Left lung (tissue), 10 donors: ENCODE data around the gene CFH. TPM values are rescaled to one million over a fixed set of nuclear protein-coding genes. Genes with fewer than 3 reads are reported as not detected.
"Not testable (repeated sequence)": the region's sequence is repeated elsewhere in the genome, so short reads cannot be mapped to it uniquely, and the experiment has no call there.

Experiments used
- ATAC-seq: fragments of 200-7000 bp; cut with Tn5 transposase; one replicate; pipeline ENCODE4 v1.9.1; 2020; ENCODE audit warnings: moderate library complexity
- DNase-seq, 4 donors: peaks; one replicate each; pipeline ENCODE4 v3.0.0-alpha.2; 2013 to 2020
- H3K27ac ChIP-seq, 2 donors: fragments of 200-600 bp; sonication (generic) in 1 of 2; one replicate each; pipeline versions ENCODE4 v1.5.0 to v1.8.0; 2020 to 2021
- H3K27me3 ChIP-seq, 2 donors: fragments of 200-600 bp; sonication (generic) in 1 of 2; one replicate each; pipeline versions ENCODE4 v1.5.0 to v1.8.0; 2020 to 2021
- H3K36me3 ChIP-seq, 2 donors: fragments of 200-600 bp; sonication (generic) in 1 of 2; one replicate each; pipeline versions ENCODE4 v1.5.0 to v1.8.0; 2020 to 2021
- H3K4me1 ChIP-seq, 2 donors: fragments of 200-600 bp; one replicate each; pipeline ENCODE4 v1.8.0; 2021
- H3K4me3 ChIP-seq, 2 donors: fragments of 200-600 bp; sonication (generic) in 1 of 2; one replicate each; pipeline versions ENCODE4 v1.5.0 to v1.8.0; 2020 to 2021; ENCODE audit warnings: mild to moderate bottlenecking in 1 of 2
- H3K9me3 ChIP-seq, 2 donors: fragments of 200-600 bp; sonication (generic) in 1 of 2; one replicate each; pipeline versions ENCODE4 v1.5.0 to v1.8.0; 2020 to 2021
- intact Hi-C, 2 donors: fragments of 100-400 bp; cut with DNase I; formaldehyde crosslinking; loops; one replicate each; pipeline versions ENCODE4 v1.11.2 to v1.14.2; 2022
- polyA plus RNA-seq, 6 donors: library from polyadenylated mRNA; unstranded; fragments of 120-200 nt; gene quantifications; one replicate each; pipeline ENCODE4 v1.2.1, GENCODE V29; 2013; ENCODE audit not compliant: insufficient read length in 6 of 6
- total RNA-seq, 2 donors: library from RNA; stranded (reverse); fragmentation: NEBNext Ultra II Directional; extraction: Animal tissue kit (Norgen Biotek cat#: 25700); gene quantifications; one replicate each; pipeline ENCODE4 v1.2.1, GENCODE V29; 2021
- TF ChIP-seq, protein P1 (sequence below), 2 donors: fragments of 200-600 bp; sonication (generic) in 1 of 2; IDR thresholded peaks; one replicate each; pipeline versions ENCODE4 v1.5.0 to v1.8.0; 2021; ENCODE audit warnings: antibody characterized with exemption in 2 of 2
- donor health status: DM: no; HTN: yes; CAD: no.
- donor health status: DM: no; HTN: no; CAD: no.

The CFH gene
- total and polyA plus RNA-seq, 8 donors = 19.7 to 161 (median 31.6) TPM

GRCh38 chr1:196773713-196774112, 121.9 kb downstream of the CFH start:
- Histone ChIP-seq H3K4me3 (no peak overlapping the region), H3K36me3 (no peaks in the 10 kb centered on the region), H3K9me3 (no peaks in the 10 kb centered on the region), H3K27me3 (no peaks in the 10 kb centered on the region), H3K4me1 (no peaks in the 10 kb centered on the region), H3K27ac (no peak overlapping the region)
- no peak for DNase-seq
- intact Hi-C loops = no loop called here
- TF ChIP-seq, protein P1, sequence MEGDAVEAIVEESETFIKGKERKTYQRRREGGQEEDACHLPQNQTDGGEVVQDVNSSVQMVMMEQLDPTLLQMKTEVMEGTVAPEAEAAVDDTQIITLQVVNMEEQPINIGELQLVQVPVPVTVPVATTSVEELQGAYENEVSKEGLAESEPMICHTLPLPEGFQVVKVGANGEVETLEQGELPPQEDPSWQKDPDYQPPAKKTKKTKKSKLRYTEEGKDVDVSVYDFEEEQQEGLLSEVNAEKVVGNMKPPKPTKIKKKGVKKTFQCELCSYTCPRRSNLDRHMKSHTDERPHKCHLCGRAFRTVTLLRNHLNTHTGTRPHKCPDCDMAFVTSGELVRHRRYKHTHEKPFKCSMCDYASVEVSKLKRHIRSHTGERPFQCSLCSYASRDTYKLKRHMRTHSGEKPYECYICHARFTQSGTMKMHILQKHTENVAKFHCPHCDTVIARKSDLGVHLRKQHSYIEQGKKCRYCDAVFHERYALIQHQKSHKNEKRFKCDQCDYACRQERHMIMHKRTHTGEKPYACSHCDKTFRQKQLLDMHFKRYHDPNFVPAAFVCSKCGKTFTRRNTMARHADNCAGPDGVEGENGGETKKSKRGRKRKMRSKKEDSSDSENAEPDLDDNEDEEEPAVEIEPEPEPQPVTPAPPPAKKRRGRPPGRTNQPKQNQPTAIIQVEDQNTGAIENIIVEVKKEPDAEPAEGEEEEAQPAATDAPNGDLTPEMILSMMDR (IDR thresholded peaks at IDR 0.05) = no peak
- ATAC-seq = no peak

DNA sequence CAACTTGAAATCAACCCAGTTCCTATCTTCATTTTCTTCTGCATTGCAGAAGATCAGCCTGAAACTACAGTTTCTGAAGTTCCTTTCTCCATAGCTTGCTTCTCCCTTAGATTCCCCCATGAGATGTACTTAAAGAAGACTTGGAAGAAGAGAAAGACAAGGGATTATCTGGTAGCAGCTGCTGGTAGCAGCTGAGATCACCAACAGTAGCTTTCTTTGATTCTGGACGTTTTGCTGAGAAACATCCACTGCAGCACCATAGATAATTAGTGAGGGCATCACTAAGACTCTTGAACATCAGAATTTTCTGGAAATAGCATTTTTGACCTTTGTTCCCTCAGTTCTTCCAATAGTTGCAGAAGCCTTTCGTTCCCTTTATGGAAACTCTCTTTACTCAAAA, 122.3 kb downstream of the CFH start:
- no peak for DNase-seq
- TF ChIP-seq, protein P1 (IDR thresholded peaks at IDR 0.05) = no peak
- Histone ChIP-seq H3K27ac (no peak overlapping the region), H3K27me3 (no peaks in the 10 kb centered on the region), H3K36me3 (no peaks in the 10 kb centered on the region), H3K4me3 (no peak overlapping the region), H3K9me3 (no peaks in the 10 kb centered on the region), H3K4me1 (no peaks in the 10 kb centered on the region)
- no peak for ATAC-seq
- intact Hi-C loops = no loop called here

DNA sequence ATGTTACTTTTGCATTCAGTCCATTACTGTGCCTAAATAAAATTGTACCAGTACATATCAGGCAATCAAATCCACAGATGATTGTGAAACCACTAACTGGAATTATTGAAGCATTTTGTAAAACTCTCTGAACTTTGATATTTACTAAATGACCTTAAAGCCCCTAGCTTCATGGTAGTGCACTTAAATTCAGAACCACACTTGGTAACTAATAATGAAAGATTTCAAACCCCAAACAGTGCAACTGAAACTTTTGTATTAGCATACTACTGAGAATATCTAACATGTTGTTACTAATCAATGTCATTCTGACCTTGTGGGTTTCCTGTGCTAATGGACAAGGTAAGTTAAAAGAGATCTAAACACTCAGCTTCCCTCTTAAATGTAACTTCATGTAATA, 122.8 kb downstream of the CFH start, which contains the start of gene CFHR3:
Gene CFHR3, plus strand, starts transcription at position 238 of the 400 bp plus-strand sequence. Its CDS starts 47 bp downstream, at position 285.
- TF ChIP-seq, protein P1 (IDR thresholded peaks at IDR 0.05) = no peak
- H3K27me3 ChIP-seq = no peaks in the 10 kb centered on the region
- no peak within 1 kb of the TSS for H3K27ac ChIP-seq
- DNase-seq = no peak
- no peaks in the 10 kb centered on the region for H3K4me1 ChIP-seq
- ATAC-seq = no peak
- intact Hi-C loops = no loop called here
- H3K36me3 ChIP-seq = no peaks in the 10 kb centered on the region
- no peaks in the 10 kb centered on the region for H3K9me3 ChIP-seq
- no peak within 1 kb of the TSS for H3K4me3 ChIP-seq

DNA sequence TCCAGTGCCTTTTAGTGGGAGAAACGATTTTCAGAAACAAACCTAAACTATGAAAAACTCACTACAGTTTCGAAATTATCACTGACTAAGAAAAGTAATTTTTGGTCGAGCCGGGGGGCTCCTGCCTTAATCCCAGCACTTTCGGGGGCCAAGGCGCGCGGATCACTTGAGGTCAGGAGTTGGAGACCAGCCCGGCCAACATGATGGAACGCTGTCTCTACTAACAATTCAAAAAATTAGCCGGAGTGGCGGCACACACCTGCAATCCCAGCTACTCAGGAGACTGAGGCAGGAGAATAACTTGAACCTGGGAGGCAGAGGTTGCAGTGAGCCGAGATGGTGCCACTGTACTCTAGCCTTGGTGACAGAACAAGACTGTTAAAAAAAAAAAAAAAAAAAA, 125.8 kb downstream of the CFH start:
- H3K9me3 ChIP-seq = no peaks in the 10 kb centered on the region
- TF ChIP-seq, protein P1 (IDR thresholded peaks at IDR 0.05) = no peak
- no peak overlapping the region for H3K27ac ChIP-seq
- H3K4me1 ChIP-seq = no peaks in the 10 kb centered on the region
- intact Hi-C loops = no loop called here
- no peak overlapping the region for H3K4me3 ChIP-seq
- H3K27me3 ChIP-seq = no peaks in the 10 kb centered on the region
- no peaks in the 10 kb centered on the region for H3K36me3 ChIP-seq
- DNase-seq = peak in 1 of 4 donors; percentile 40
- ATAC-seq = no peak

DNA sequence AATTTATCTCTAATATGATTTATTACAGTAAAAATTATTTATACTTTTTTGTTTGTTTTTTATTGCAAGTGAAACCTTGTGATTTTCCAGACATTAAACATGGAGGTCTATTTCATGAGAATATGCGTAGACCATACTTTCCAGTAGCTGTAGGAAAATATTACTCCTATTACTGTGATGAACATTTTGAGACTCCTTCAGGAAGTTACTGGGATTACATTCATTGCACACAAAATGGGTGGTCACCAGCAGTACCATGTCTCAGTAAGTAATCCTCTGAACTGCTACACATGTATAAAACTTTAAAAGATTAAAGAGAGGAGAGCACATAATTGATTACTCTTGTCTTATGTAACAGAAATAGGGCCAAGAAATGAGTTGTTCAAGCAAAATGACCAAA, 127.2 kb downstream of the CFH start:
- ATAC-seq (no peak), DNase-seq (no peak)
- Histone ChIP-seq H3K4me3 (no peak overlapping the region), H3K36me3 (no peaks in the 10 kb centered on the region), H3K4me1 (no peaks in the 10 kb centered on the region), H3K27me3 (no peaks in the 10 kb centered on the region), H3K27ac (no peak overlapping the region), H3K9me3 (no peaks in the 10 kb centered on the region)
- intact Hi-C loops = no loop called here
- TF ChIP-seq, protein P1 (IDR thresholded peaks at IDR 0.05) = no peak

DNA sequence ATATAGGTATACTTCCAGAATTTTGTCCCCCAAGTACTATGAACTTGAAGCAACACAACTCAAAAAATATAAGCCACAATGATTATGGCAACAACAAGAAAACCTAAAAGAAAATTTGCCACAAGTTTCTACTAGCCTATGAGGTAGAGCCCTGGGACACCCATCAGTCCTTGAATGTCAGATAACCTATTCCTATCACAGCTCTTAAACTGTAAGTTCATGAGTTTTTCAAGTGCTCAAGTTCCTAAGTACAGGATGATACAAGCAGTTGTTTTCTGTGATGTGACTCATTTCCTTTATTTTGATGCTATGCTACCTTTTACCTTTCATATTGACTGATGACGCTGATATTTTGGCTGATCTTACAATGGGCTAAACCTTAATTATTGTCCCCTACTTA, 139.4 kb downstream of the CFH start:
- H3K36me3 ChIP-seq, DNase-seq, H3K27ac ChIP-seq, H3K4me1 ChIP-seq, ATAC-seq, H3K27me3 ChIP-seq, H3K4me3 ChIP-seq, intact Hi-C loops: not testable (repeated sequence)
- peaks cover 0 to 11% of the 10 kb centered on the region in 2 donors for H3K9me3 ChIP-seq

DNA sequence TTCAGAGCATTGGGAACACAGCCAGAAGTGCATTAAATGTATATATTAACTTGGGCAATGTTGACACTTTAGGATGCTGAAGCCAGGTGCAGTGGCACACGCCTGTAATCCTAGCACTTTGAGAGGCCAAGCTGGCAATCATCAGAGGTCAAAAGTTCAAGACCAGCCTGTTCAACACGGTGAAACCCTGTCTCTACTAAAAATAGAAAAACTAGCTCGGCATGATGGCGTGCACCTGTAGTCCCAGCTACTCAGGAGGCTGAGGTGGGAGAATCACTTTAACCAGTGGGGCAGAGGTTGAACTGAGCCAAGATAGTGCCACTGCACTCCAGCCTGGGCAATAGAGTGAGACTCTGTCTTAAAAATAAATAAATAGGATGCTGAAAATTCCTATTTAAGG, 142.3 kb downstream of the CFH start:
- intact Hi-C loops = not testable (repeated sequence)
- ATAC-seq = peak; percentile 37

More for the DNA sequence above, 142.3 kb downstream of the CFH start:
- not testable (repeated sequence) for H3K4me1 ChIP-seq, H3K27me3 ChIP-seq, H3K9me3 ChIP-seq, H3K4me3 ChIP-seq, H3K27ac ChIP-seq, H3K36me3 ChIP-seq
- peak in 1 of 4 donors; percentile 20 for DNase-seq
